ENCODE results near the gene ELOVL3. TPM values are rescaled to one million over a fixed set of nuclear protein-coding genes. Genes with fewer than 3 reads are reported as not detected.

ELOVL3 gene
- total and polyA plus RNA-seq, 2 of the 13 experiments (the other 11 are each of a cell fraction or from before 2014, with no cell fraction given): 0.58 to 0.69 TPM

DNA sequence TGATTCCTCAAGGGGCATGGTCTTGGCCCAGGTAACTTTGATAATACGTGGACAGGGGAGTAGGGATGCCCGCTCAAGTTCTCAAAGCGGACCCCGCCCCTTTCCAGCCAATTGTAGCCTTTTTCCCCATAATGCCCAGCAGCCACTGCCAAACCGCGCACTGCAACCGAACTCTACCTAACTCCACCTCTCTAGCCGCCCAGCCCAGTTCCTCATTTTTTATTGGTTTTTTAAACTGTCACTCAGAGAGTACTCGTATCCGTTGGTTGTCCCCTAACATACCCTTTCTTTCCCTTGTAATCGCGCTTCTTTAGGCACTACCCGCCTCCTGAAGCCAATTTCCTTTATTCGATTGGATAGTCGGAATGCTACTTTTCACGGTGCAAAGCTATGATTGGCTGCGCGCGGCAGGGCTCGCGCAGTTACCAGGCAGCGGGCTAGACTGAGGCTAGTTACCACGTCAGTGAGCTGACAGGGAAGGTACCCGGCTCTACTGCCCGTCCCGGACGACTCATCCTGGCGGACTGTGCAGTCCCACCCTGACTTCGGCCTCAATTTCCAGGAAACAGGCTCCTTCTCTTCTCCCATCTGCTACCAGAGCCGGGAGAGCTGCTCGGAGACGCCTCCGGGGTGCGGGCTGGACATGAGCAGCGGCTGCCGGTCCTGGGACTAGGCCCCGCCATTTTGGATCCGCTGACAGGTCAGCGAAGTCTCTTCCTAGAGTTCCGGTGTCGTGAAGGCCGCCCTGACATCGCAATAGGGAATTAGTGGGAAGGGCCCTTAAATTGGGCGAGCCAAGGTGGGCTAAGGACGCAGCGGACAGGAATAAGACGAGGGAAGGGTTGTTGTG lies 19.2 kb downstream of the ELOVL3 start, which contains the start of gene GBF1 (continued):
- TF ChIP-seq, protein P1, sequence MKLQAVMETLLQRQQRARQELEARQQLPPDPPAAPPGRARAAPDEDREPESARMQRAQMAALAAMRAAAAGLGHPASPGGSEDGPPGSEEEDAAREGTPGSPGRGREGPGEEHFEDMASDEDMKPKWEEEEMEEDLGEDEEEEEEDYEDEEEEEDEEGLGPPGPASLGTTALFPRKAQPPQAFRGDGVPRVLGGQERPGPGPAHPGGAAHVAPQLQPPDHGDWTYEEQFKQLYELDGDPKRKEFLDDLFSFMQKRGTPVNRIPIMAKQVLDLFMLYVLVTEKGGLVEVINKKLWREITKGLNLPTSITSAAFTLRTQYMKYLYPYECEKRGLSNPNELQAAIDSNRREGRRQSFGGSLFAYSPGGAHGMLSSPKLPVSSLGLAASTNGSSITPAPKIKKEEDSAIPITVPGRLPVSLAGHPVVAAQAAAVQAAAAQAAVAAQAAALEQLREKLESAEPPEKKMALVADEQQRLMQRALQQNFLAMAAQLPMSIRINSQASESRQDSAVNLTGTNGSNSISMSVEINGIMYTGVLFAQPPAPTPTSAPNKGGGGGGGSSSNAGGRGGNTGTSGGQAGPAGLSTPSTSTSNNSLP (IDR thresholded peaks at IDR 0.05; ENCODE audit: low read depth, low read length): peak; percentile 30; the same call in 1 of the 2 replicates
- TF ChIP-seq AGO2 (optimal IDR thresholded peaks at IDR 0.05; ENCODE audit: low read depth, low read length): peak; percentile 16
- no peak for TF ChIP-seq ZNF329 (CRISPR knock-in tag; IDR thresholded peaks at IDR 0.05; ENCODE audit: low read depth)
- no peak for TF ChIP-seq EHMT2 (IDR thresholded peaks at IDR 0.05; ENCODE audit: borderline replicate concordance, low read depth, low read length)
- TF ChIP-seq CBX5 (CRISPR knock-in tag; IDR thresholded peaks at IDR 0.05; ENCODE audit: borderline replicate concordance): no peak; the same call in 1 of the 2 replicates
- peak; percentile 21; the same call in 1 of the 2 replicates for TF ChIP-seq HNF4A (CRISPR knock-in tag; IDR thresholded peaks at IDR 0.05)
- TF ChIP-seq PAF1 (CRISPR knock-in tag; IDR thresholded peaks at IDR 0.05): no peak
- TF ChIP-seq CHCHD3 (CRISPR knock-in tag; IDR thresholded peaks at IDR 0.05): no peak
- no peak for TF ChIP-seq ZNF317 (CRISPR knock-in tag; IDR thresholded peaks at IDR 0.05)
- TF ChIP-seq ZNF75D (CRISPR knock-in tag; IDR thresholded peaks at IDR 0.05; ENCODE audit: borderline replicate concordance): no peak
- TF ChIP-seq RARG (CRISPR knock-in tag; IDR thresholded peaks at IDR 0.05; ENCODE audit: low read depth): no peak
- TF ChIP-seq ZNF207 (IDR thresholded peaks at IDR 0.05; ENCODE audit: borderline replicate concordance): no peak
- TF ChIP-seq ZNF138 (CRISPR knock-in tag; IDR thresholded peaks at IDR 0.05; ENCODE audit: low read depth): no peak
- TF ChIP-seq ZBTB38 (CRISPR knock-in tag; IDR thresholded peaks at IDR 0.05): no peak; the same call in 1 of the 2 replicates
- TF ChIP-seq, protein P2, sequence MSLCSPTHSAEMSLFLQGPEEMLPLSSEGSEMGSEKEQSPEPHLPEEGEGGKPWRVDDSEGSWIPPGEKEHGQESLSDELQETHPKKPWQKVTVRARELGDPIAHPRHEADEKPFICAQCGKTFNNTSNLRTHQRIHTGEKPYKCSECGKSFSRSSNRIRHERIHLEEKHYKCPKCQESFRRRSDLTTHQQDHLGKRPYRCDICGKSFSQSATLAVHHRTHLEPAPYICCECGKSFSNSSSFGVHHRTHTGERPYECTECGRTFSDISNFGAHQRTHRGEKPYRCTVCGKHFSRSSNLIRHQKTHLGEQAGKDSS (CRISPR knock-in tag; IDR thresholded peaks at IDR 0.05; ENCODE audit: borderline replicate concordance, low read depth): no peak
- TF ChIP-seq SNRNP70 (IDR thresholded peaks at IDR 0.05; ENCODE audit: low read depth, low read length): no peak
- TF ChIP-seq, protein P3, sequence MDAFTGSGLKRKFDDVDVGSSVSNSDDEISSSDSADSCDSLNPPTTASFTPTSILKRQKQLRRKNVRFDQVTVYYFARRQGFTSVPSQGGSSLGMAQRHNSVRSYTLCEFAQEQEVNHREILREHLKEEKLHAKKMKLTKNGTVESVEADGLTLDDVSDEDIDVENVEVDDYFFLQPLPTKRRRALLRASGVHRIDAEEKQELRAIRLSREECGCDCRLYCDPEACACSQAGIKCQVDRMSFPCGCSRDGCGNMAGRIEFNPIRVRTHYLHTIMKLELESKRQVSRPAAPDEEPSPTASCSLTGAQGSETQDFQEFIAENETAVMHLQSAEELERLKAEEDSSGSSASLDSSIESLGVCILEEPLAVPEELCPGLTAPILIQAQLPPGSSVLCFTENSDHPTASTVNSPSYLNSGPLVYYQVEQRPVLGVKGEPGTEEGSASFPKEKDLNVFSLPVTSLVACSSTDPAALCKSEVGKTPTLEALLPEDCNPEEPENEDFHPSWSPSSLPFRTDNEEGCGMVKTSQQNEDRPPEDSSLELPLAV (CRISPR knock-in tag; conservative IDR thresholded peaks at IDR 0.05; ENCODE audit: low read depth): no peak
- no peak for TF ChIP-seq MED8 (CRISPR knock-in tag; IDR thresholded peaks at IDR 0.05; ENCODE audit: insufficient replicate concordance)
- TF ChIP-seq, protein P4, sequence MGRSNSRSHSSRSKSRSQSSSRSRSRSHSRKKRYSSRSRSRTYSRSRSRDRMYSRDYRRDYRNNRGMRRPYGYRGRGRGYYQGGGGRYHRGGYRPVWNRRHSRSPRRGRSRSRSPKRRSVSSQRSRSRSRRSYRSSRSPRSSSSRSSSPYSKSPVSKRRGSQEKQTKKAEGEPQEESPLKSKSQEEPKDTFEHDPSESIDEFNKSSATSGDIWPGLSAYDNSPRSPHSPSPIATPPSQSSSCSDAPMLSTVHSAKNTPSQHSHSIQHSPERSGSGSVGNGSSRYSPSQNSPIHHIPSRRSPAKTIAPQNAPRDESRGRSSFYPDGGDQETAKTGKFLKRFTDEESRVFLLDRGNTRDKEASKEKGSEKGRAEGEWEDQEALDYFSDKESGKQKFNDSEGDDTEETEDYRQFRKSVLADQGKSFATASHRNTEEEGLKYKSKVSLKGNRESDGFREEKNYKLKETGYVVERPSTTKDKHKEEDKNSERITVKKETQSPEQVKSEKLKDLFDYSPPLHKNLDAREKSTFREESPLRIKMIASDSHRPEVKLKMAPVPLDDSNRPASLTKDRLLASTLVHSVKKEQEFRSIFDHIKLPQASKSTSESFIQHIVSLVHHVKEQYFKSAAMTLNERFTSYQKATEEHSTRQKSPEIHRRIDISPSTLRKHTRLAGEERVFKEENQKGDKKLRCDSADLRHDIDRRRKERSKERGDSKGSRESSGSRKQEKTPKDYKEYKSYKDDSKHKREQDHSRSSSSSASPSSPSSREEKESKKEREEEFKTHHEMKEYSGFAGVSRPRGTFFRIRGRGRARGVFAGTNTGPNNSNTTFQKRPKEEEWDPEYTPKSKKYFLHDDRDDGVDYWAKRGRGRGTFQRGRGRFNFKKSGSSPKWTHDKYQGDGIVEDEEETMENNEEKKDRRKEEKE (IDR thresholded peaks at IDR 0.05): no peak
- no peak for TF ChIP-seq ZMYM3 (CRISPR knock-in tag; IDR thresholded peaks at IDR 0.05)
- TF ChIP-seq ZNF7 (CRISPR knock-in tag; IDR thresholded peaks at IDR 0.05): no peak
- no peak for TF ChIP-seq ZNF614 (CRISPR knock-in tag; IDR thresholded peaks at IDR 0.05; ENCODE audit: borderline replicate concordance)
- no peak for TF ChIP-seq SMARCE1 (IDR thresholded peaks at IDR 0.05; ENCODE audit: borderline replicate concordance)

Data from HepG2 (cell line).